ENCODE measurements around the gene TMPRSS2. TPM values are rescaled to one million over a fixed set of nuclear protein-coding genes. Genes with fewer than 3 reads are reported as not detected.

TMPRSS2 gene
- total RNA-seq, 1 experiment from 2014 or later, result 1.1 TPM

DNA sequence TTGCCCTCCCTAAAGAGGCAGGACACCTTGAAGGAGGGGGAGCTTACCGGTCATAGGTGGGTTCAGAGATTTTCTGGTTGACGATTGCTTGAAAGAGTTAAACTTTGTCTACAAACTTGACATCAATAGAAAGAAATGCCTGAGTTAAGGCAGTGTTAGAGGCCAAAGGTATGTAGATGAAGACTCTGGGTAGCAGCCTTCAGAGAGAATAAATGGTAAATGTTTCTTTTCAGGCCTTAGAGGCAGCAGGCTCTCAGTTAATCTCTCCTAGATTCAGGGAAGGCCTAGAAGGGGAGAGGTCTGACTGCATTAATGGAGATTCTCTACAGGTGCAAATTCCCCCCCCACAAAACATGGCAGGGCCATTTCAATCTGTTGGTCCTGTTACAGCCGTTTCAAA lies 54.2 kb downstream of the TMPRSS2 start:
- ChIA-PET RAD21 (ENCODE audit: low non-redundant PET in 1 of 2, low total read pairs in 2 of 2, uncharacterized antibody in 2 of 2, unreplicated experiment in 2 of 2) (no interaction called here), CTCF (no interaction called here), POLR2A (no interaction called here)
- Histone ChIP-seq H3K4me1 (ENCODE audit: control insufficient read depth in 1 of 2, insufficient read depth in 2 of 2, low read length in 2 of 2) (no peaks in the 10 kb centered on the region), H3K4me3 (replicated peaks in 1 of 2; ENCODE audit: low read depth in 1 of 2, low read length in 2 of 2) (no peak overlapping the region), H3K4me2 (ENCODE audit: low read length) (no peak overlapping the region), H3K9ac (ENCODE audit: low read length) (no peak overlapping the region), H3K27ac (ENCODE audit: low read depth, low read length) (no peak overlapping the region), H3K36me3 (ENCODE audit: control insufficient read depth in 1 of 2, insufficient read depth in 2 of 2, low read length in 2 of 2) (no peaks in the 10 kb centered on the region), H3K27me3 (ENCODE audit: insufficient read depth, low read length) (no peaks in the 10 kb centered on the region), H3K9me3 (ENCODE audit: control insufficient read depth in 1 of 2, insufficient read depth in 1 of 2, low read depth in 1 of 2, low read length in 2 of 2) (no peaks in the 10 kb centered on the region), H3K79me2 (ENCODE audit: insufficient read depth, low read length) (no peaks in the 10 kb centered on the region), H2AFZ (ENCODE audit: low read depth, low read length, poor library complexity, severe bottlenecking) (no peak overlapping the region), H3K9me2 (ENCODE audit: insufficient read depth) (no peaks in the 10 kb centered on the region), H4K20me1 (ENCODE audit: insufficient read depth) (no peaks in the 10 kb centered on the region)
- intact Hi-C loops (cut with micrococcal nuclease), result no loop called here
- TF ChIP-seq JUND (IDR thresholded peaks at IDR 0.05) (no peak), EZH2 (IDR thresholded peaks at IDR 0.05) (no peak), FOSL1 (IDR thresholded peaks at IDR 0.05; ENCODE audit: low read depth) (no peak), ZNF274 (IDR thresholded peaks at IDR 0.05; ENCODE audit: low read depth, low read length) (no peak), CEBPB (IDR thresholded peaks at IDR 0.05; ENCODE audit: low read depth) (no peak), SP1 (IDR thresholded peaks at IDR 0.05; ENCODE audit: low read depth) (no peak), POLR2AphosphoS5 (IDR thresholded peaks at IDR 0.05; ENCODE audit: low read depth, low read length) (no peak)
- TF ChIP-seq, protein P1, sequence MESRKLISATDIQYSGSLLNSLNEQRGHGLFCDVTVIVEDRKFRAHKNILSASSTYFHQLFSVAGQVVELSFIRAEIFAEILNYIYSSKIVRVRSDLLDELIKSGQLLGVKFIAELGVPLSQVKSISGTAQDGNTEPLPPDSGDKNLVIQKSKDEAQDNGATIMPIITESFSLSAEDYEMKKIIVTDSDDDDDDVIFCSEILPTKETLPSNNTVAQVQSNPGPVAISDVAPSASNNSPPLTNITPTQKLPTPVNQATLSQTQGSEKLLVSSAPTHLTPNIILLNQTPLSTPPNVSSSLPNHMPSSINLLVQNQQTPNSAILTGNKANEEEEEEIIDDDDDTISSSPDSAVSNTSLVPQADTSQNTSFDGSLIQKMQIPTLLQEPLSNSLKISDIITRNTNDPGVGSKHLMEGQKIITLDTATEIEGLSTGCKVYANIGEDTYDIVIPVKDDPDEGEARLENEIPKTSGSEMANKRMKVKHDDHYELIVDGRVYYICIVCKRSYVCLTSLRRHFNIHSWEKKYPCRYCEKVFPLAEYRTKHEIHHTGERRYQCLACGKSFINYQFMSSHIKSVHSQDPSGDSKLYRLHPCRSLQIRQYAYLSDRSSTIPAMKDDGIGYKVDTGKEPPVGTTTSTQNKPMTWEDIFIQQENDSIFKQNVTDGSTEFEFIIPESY (IDR thresholded peaks at IDR 0.05; ENCODE audit: extremely low read depth, insufficient replicate concordance, low read length), result no peak
- ATAC-seq, result no peak
- BruUV-seq (replicated peaks), result no TSS peak
- DNase-seq (ENCODE audit: low read depth, low spot score), result no peak

DNA sequence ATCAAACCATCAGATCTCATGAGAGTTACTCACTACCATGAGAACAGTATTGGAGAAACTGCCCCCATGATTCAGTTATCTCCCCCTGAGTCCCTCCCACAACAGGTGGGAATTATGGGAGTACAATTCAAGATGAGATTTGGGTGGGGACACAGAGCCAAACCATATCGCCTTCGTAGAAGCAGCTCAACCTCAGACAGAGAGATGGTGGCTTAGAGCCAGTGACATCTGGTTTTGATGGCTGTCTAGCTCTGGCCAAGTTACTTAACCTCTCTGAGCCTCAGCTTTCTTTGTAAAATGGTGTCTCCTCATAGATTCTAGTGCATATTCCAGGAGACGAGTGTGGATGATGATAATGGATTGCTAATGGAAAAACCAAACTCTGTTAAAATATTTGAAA lies 54.8 kb downstream of the TMPRSS2 start:
- Histone ChIP-seq H4K20me1 (ENCODE audit: insufficient read depth) (no peaks in the 10 kb centered on the region), H3K4me1 (ENCODE audit: control insufficient read depth in 1 of 2, insufficient read depth in 2 of 2, low read length in 2 of 2) (no peaks in the 10 kb centered on the region), H3K9me3 (ENCODE audit: control insufficient read depth in 1 of 2, insufficient read depth in 1 of 2, low read depth in 1 of 2, low read length in 2 of 2) (no peaks in the 10 kb centered on the region), H2AFZ (ENCODE audit: low read depth, low read length, poor library complexity, severe bottlenecking) (no peak overlapping the region), H3K27me3 (ENCODE audit: insufficient read depth, low read length) (no peaks in the 10 kb centered on the region), H3K4me3 (replicated peaks in 1 of 2; ENCODE audit: low read depth in 1 of 2, low read length in 2 of 2) (no peak overlapping the region), H3K79me2 (ENCODE audit: insufficient read depth, low read length) (no peaks in the 10 kb centered on the region), H3K4me2 (ENCODE audit: low read length) (no peak overlapping the region), H3K27ac (ENCODE audit: low read depth, low read length) (no peak overlapping the region), H3K36me3 (ENCODE audit: control insufficient read depth in 1 of 2, insufficient read depth in 2 of 2, low read length in 2 of 2) (no peaks in the 10 kb centered on the region), H3K9ac (ENCODE audit: low read length) (no peak overlapping the region), H3K9me2 (ENCODE audit: insufficient read depth) (no peaks in the 10 kb centered on the region)
- POLR2A ChIA-PET, result no interaction called here
- CTCF ChIA-PET, result no interaction called here
- RAD21 ChIA-PET (ENCODE audit: low non-redundant PET in 1 of 2, low total read pairs in 2 of 2, uncharacterized antibody in 2 of 2, unreplicated experiment in 2 of 2), result no interaction called here
- DNase-seq (ENCODE audit: low read depth, low spot score) (no peak), ATAC-seq (no peak)
- intact Hi-C loops (cut with micrococcal nuclease), result no loop called here
- no TSS peak for BruUV-seq (replicated peaks)
- TF ChIP-seq, protein P1 (IDR thresholded peaks at IDR 0.05; ENCODE audit: extremely low read depth, insufficient replicate concordance, low read length), result no peak
- TF ChIP-seq JUND (IDR thresholded peaks at IDR 0.05), result no peak
- no peak for TF ChIP-seq FOSL1 (IDR thresholded peaks at IDR 0.05; ENCODE audit: low read depth)
- TF ChIP-seq SP1 (IDR thresholded peaks at IDR 0.05; ENCODE audit: low read depth), result no peak

Data from HCT116 (cell line).